PC-3 (cell line): ENCODE measurements around the gene YKT6. TPM values are rescaled to one million over a fixed set of nuclear protein-coding genes. Genes with fewer than 3 reads are reported as not detected.
"Not testable (repeated sequence)": the region's sequence is repeated elsewhere in the genome, so short reads cannot be mapped to it uniquely, and the experiment has no call there.

Experiments used
- ATAC-seq: fragments of 200-7000 bp; cut with Tn5 transposase; 2 replicates; pipeline ENCODE4 v1.9.1; 2020; ENCODE audit warnings: mild to moderate bottlenecking, moderate library complexity
- BruUV-seq: library from RNA; stranded (reverse); fragments of 400-500 nt; replicated peaks from 2 replicates; lab custom pipeline; 2021; lab: Mats Ljungman, UMichigan
- CTCF ChIA-PET: fragments of 300-600 bp; sonication (Branson Sonifier 250); formaldehyde crosslinking; loops from one replicate; lab custom pipeline; 2022; ENCODE audit warnings: antibody characterized with exemption; lab: Charles Lee
- POLR2A ChIA-PET: fragments of 300-600 bp; sonication (Branson Sonifier 250); formaldehyde crosslinking; loops from one replicate; lab custom pipeline; 2022; ENCODE audit warnings: antibody characterized with exemption; ENCODE audit not compliant: unreplicated experiment; lab: Charles Lee
- DNase-seq: peaks from one replicate; pipeline ENCODE4 v3.0.0-alpha.2; 2015
- H2AFZ ChIP-seq: fragments of 300-600 bp; sonication (generic); 2 replicates; pipeline ENCODE4 v1.6.0; 2016; ENCODE audit warnings: antibody characterized with exemption, low read length
- H3F3A ChIP-seq: fragments of 300-600 bp; sonication (generic); one replicate; pipeline ENCODE4 v1.6.0; 2017; ENCODE audit warnings: antibody characterized with exemption, low read length, control low read depth, mild to moderate bottlenecking; ENCODE audit not compliant: unreplicated experiment
- H3K27ac ChIP-seq: fragments of 300-600 bp; sonication (generic); 2 replicates; pipeline ENCODE4 v1.5.1; 2016; ENCODE audit warnings: mild to moderate bottlenecking, low read length
- H3K27me3 ChIP-seq: fragments of 300-600 bp; sonication (generic); 2 replicates; pipeline ENCODE4 v1.6.1; 2016; ENCODE audit warnings: low read length, mixed read lengths
- H3K36me3 ChIP-seq: fragments of 300-600 bp; sonication (generic); 2 replicates; pipeline ENCODE4 v1.6.1; 2016; ENCODE audit warnings: low read depth, mixed run types, low read length, mixed read lengths
- H3K4me1 ChIP-seq: fragments of 300-600 bp; sonication (generic); 2 replicates; pipeline ENCODE4 v1.5.1; 2016; ENCODE audit warnings: low read length; ENCODE audit not compliant: insufficient read depth
- H3K4me2 ChIP-seq: fragments of 300-600 bp; sonication (generic); 2 replicates; pipeline ENCODE4 v1.6.0; 2016; ENCODE audit warnings: low read length
- H3K4me3 ChIP-seq: fragments of 300-600 bp; sonication (generic); 2 replicates; pipeline ENCODE4 v1.5.1; 2016; ENCODE audit warnings: mild to moderate bottlenecking, low read length, mixed read lengths
- H3K79me2 ChIP-seq: fragments of 300-600 bp; sonication (generic); 2 replicates; pipeline ENCODE4 v1.6.1; 2017; ENCODE audit warnings: low read length, mixed read lengths
- H3K9ac ChIP-seq: fragments of 300-600 bp; sonication (generic); 2 replicates; pipeline ENCODE4 v1.6.0; 2016; ENCODE audit warnings: mild to moderate bottlenecking, low read length
- H3K9me2 ChIP-seq: fragments of 300-600 bp; sonication (generic); replicated peaks from 2 replicates; pipeline ENCODE4 v1.6.1; 2016; ENCODE audit warnings: mixed run types, low read length, mixed read lengths
- H3K9me3 ChIP-seq: fragments of 300-600 bp; sonication (generic); 2 replicates; pipeline ENCODE4 v1.6.1; 2016; ENCODE audit warnings: low read length, mixed read lengths
- H4K20me1 ChIP-seq: fragments of 300-600 bp; sonication (generic); 2 replicates; pipeline ENCODE4 v1.6.1; 2016; ENCODE audit warnings: low read length, mixed read lengths
- CTCF ChIP-seq: fragments of 300-600 bp; sonication (generic); conservative IDR thresholded peaks from 2 replicates; pipeline ENCODE4 v1.5.1; 2017; ENCODE audit warnings: antibody characterized with exemption, low read depth, mild to moderate bottlenecking, low read length
- EZH2 ChIP-seq: fragments of 300-600 bp; sonication (generic); IDR thresholded peaks from one replicate; pipeline ENCODE4 v1.6.1; 2017; ENCODE audit warnings: antibody characterized with exemption, mild to moderate bottlenecking, low read length; ENCODE audit not compliant: unreplicated experiment
- EZH2phosphoT487 ChIP-seq: fragments of 300-600 bp; sonication (generic); IDR thresholded peaks from 2 replicates; pipeline ENCODE4 v1.6.1; 2018; ENCODE audit warnings: mild to moderate bottlenecking, antibody characterized with exemption, low read length, borderline replicate concordance
- intact Hi-C: fragments of 100-400 bp; cut with micrococcal nuclease; formaldehyde crosslinking; loops from 2 replicates; pipeline ENCODE4 v1.9.0; 2023
- total RNA-seq: library from RNA; depleted of rRNA; stranded (reverse); fragments of >200 nt; gene quantifications from 2 replicates; pipeline ENCODE4 v1.2.3, GENCODE V29; 2014

The YKT6 gene
- total RNA-seq, 1 experiment from 2014 or later, result 133 TPM

GRCh38 chr7:44172352-44172751 is 28.4 kb upstream of the YKT6 start:
- TF ChIP-seq CTCF (no peak), EZH2 (no peak)
- Histone ChIP-seq H3K9ac (no peak overlapping the region), H3K36me3 (no peaks in the 10 kb centered on the region), H3K27me3 (no peaks in the 10 kb centered on the region), H3K4me3 (no peak overlapping the region), H3K9me3 (no peaks in the 10 kb centered on the region), H4K20me1 (no peaks in the 10 kb centered on the region), H3K27ac (no peak overlapping the region), H2AFZ (no peak overlapping the region), H3K79me2 (no peaks in the 10 kb centered on the region), H3K4me2 (no peak overlapping the region), H3K9me2 (no peaks in the 10 kb centered on the region), H3K4me1 (peaks cover 3% of the 10 kb centered on the region), H3F3A (no peaks in the 10 kb centered on the region)
- DNase-seq (no peak), ATAC-seq (no peak)
- intact Hi-C loops, result no loop called here
- POLR2A ChIA-PET, result no interaction called here
- no TSS peak for BruUV-seq
- CTCF ChIA-PET, result no interaction called here

- Histone ChIP-seq H2AFZ (no peak overlapping the region), H3K9me2 (no peaks in the 10 kb centered on the region), H4K20me1 (no peaks in the 10 kb centered on the region), H3K27ac (no peak overlapping the region), H3K4me2 (no peak overlapping the region), H3K4me3 (no peak overlapping the region), H3K36me3 (no peaks in the 10 kb centered on the region), H3K27me3 (no peaks in the 10 kb centered on the region), H3F3A (no peaks in the 10 kb centered on the region), H3K79me2 (no peaks in the 10 kb centered on the region), H3K9me3 (no peaks in the 10 kb centered on the region), H3K9ac (no peak overlapping the region), H3K4me1 (peaks cover 8% of the 10 kb centered on the region)
- intact Hi-C loops, result no loop called here
- ChIA-PET POLR2A (no interaction called here), CTCF (no interaction called here)
- no peak for TF ChIP-seq EZH2phosphoT487
- TF ChIP-seq CTCF, result no peak
- TF ChIP-seq EZH2, result no peak
- DNase-seq, result no peak
- no TSS peak for BruUV-seq
- no peak for ATAC-seq
Observed at GRCh38 chr7:44172803-44173424, 27.9 kb upstream of the YKT6 start.

- H3K9me2 ChIP-seq, result no peaks in the 10 kb centered on the region
- no peaks in the 10 kb centered on the region for H4K20me1 ChIP-seq
- no peak overlapping the region for H3K9ac ChIP-seq
- H3K9me3 ChIP-seq, result no peaks in the 10 kb centered on the region
- no peak overlapping the region for H3K4me2 ChIP-seq
- no TSS peak for BruUV-seq
- peaks cover 11% of the 10 kb centered on the region for H3K4me1 ChIP-seq
- POLR2A ChIA-PET, result no interaction called here
- H2AFZ ChIP-seq, result no peak overlapping the region
- no peaks in the 10 kb centered on the region for H3F3A ChIP-seq
- H3K4me3 ChIP-seq, result no peak overlapping the region
- CTCF ChIA-PET, result no interaction called here
- DNase-seq, result no peak
- H3K27ac ChIP-seq, result no peak overlapping the region
- H3K79me2 ChIP-seq, result no peaks in the 10 kb centered on the region
- H3K36me3 ChIP-seq, result no peaks in the 10 kb centered on the region
- ATAC-seq, result no peak
- intact Hi-C loops, result no loop called here
- TF ChIP-seq EZH2phosphoT487 (no peak), EZH2 (no peak), CTCF (no peak)
- no peaks in the 10 kb centered on the region for H3K27me3 ChIP-seq
Observed at GRCh38 chr7:44173911-44174693, 26.7 kb upstream of the YKT6 start.

GRCh38 chr7:44174694-44174948 is 26.2 kb upstream of the YKT6 start:
- intact Hi-C loops, H3K9ac ChIP-seq, H3K4me2 ChIP-seq, H3K79me2 ChIP-seq, POLR2A ChIA-PET, DNase-seq, H3K4me3 ChIP-seq, H3K27ac ChIP-seq, H2AFZ ChIP-seq, H3K36me3 ChIP-seq, H3K9me3 ChIP-seq, CTCF ChIA-PET, BruUV-seq, H4K20me1 ChIP-seq, ATAC-seq, H3F3A ChIP-seq, H3K9me2 ChIP-seq, H3K27me3 ChIP-seq: not testable (repeated sequence)
- H3K4me1 ChIP-seq, result peaks cover 11% of the 10 kb centered on the region
